ENCODE data around the gene PRKX.
"Not testable (repeated sequence)": the region's sequence is repeated elsewhere in the genome, so short reads cannot be mapped to it uniquely, and the experiment has no call there.

DNA sequence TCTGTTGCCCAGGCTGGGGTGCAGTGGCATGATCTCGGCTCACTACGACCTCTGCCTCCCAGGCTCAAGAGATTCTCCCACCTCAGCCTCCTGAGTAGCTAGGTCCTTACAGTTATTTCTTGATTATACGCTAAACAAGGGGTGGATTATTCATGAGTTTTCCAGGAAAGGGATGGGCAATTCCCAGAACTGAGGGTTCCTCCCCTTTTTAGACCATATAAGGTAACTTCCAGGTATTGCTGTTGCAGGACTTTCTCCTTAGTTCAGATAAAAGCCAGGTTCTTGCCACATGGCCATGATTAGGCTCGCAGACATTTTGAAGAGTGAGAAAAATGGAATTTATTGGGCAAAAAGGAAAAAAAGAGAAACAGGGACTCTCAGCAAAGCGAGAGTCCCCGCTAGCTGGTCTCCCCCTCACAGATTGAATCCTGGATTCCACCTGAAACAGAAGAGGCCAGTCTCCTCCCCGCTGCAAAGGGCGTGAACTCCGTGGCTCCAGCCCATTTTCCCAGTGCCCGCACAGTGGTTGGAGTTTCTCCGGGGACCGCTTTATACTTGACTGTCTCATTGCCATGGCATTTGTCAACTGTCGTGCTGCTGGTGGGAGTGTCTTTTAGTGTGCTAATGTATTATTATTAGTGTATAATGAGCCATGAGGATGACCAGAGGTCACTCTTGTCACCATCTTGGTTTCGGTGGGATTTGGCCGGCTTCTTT, 19.0 kb upstream of the PRKX start:
- TF ChIP-seq, protein P1, sequence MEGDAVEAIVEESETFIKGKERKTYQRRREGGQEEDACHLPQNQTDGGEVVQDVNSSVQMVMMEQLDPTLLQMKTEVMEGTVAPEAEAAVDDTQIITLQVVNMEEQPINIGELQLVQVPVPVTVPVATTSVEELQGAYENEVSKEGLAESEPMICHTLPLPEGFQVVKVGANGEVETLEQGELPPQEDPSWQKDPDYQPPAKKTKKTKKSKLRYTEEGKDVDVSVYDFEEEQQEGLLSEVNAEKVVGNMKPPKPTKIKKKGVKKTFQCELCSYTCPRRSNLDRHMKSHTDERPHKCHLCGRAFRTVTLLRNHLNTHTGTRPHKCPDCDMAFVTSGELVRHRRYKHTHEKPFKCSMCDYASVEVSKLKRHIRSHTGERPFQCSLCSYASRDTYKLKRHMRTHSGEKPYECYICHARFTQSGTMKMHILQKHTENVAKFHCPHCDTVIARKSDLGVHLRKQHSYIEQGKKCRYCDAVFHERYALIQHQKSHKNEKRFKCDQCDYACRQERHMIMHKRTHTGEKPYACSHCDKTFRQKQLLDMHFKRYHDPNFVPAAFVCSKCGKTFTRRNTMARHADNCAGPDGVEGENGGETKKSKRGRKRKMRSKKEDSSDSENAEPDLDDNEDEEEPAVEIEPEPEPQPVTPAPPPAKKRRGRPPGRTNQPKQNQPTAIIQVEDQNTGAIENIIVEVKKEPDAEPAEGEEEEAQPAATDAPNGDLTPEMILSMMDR (IDR thresholded peaks at IDR 0.05): not testable (repeated sequence)
- not testable (repeated sequence) for TF ChIP-seq POLR2A (IDR thresholded peaks at IDR 0.05)

All from adrenal gland (tissue), 5 donors.